ENCODE measurements around the gene SHISA2.

DNA sequence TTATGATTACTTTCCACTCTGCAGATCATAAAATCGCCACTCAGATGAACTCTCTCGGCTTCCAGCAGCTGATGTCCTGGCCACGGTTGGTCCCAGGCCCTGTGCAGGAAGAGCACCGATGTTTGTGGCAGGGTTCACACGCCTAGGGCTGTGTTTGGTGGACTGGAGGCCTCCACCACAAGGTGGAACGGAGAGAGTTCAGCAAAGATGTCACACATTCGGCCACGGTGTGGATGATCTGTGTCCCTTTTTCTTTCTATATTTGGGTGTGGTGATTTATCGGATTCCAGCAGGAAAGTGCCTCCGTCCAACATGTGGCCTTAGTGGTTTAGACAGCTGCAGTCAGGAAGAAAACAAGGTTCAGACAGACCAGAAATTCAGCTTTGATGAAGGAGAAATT lies 521 bp upstream of the SHISA2 start:
- no peak for TF ChIP-seq POLR2A (IDR thresholded peaks at IDR 0.05)
- TF ChIP-seq, protein P1, sequence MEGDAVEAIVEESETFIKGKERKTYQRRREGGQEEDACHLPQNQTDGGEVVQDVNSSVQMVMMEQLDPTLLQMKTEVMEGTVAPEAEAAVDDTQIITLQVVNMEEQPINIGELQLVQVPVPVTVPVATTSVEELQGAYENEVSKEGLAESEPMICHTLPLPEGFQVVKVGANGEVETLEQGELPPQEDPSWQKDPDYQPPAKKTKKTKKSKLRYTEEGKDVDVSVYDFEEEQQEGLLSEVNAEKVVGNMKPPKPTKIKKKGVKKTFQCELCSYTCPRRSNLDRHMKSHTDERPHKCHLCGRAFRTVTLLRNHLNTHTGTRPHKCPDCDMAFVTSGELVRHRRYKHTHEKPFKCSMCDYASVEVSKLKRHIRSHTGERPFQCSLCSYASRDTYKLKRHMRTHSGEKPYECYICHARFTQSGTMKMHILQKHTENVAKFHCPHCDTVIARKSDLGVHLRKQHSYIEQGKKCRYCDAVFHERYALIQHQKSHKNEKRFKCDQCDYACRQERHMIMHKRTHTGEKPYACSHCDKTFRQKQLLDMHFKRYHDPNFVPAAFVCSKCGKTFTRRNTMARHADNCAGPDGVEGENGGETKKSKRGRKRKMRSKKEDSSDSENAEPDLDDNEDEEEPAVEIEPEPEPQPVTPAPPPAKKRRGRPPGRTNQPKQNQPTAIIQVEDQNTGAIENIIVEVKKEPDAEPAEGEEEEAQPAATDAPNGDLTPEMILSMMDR (IDR thresholded peaks at IDR 0.05), result no peak
- no peak for TF ChIP-seq POLR2AphosphoS5 (IDR thresholded peaks at IDR 0.05; ENCODE audit: insufficient read depth in 1 of 2, low read depth in 1 of 2)

All from vagina (tissue), 2 donors.